ENCODE measurements around the gene TVP23B.

DNA sequence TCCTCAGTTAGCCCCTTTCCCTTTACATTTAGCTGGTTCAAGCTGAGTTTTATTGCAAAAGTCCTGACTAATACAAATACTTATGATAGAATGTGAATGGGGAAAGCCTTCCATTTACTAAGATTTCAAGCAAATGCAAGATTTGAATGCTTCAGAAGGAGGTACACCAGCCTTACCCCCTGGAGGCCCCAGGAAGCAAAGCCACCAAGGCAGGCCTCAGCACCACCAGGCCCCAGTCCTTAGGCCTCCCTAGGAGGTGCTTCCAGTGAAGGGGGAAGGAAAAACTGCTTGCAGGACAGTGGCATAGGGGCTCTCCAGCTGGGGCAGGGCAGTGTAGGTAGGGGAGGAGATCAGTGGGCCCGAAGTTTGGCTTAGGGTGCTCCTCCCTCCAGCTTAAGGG, 69.7 kb downstream of the TVP23B start:
- TF ChIP-seq, protein P1, sequence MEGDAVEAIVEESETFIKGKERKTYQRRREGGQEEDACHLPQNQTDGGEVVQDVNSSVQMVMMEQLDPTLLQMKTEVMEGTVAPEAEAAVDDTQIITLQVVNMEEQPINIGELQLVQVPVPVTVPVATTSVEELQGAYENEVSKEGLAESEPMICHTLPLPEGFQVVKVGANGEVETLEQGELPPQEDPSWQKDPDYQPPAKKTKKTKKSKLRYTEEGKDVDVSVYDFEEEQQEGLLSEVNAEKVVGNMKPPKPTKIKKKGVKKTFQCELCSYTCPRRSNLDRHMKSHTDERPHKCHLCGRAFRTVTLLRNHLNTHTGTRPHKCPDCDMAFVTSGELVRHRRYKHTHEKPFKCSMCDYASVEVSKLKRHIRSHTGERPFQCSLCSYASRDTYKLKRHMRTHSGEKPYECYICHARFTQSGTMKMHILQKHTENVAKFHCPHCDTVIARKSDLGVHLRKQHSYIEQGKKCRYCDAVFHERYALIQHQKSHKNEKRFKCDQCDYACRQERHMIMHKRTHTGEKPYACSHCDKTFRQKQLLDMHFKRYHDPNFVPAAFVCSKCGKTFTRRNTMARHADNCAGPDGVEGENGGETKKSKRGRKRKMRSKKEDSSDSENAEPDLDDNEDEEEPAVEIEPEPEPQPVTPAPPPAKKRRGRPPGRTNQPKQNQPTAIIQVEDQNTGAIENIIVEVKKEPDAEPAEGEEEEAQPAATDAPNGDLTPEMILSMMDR (IDR thresholded peaks at IDR 0.05; ENCODE audit: low read depth, low read length, missing input control), result no peak
- TF ChIP-seq EGR1 (IDR thresholded peaks at IDR 0.05; ENCODE audit: low read depth in 2 of 2), result no peak
- TF ChIP-seq JUND (IDR thresholded peaks at IDR 0.05), result no peak
- TF ChIP-seq ATF3 (IDR thresholded peaks at IDR 0.05), result no peak
- no peak for TF ChIP-seq RAD21 (IDR thresholded peaks at IDR 0.05)
- no peak for TF ChIP-seq RXRA (IDR thresholded peaks at IDR 0.05)
- TF ChIP-seq, protein P2, sequence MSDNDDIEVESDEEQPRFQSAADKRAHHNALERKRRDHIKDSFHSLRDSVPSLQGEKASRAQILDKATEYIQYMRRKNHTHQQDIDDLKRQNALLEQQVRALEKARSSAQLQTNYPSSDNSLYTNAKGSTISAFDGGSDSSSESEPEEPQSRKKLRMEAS (IDR thresholded peaks at IDR 0.05), result no peak
- TF ChIP-seq TAF1 (conservative IDR thresholded peaks at IDR 0.05), result no peak
- no peak for TF ChIP-seq FOXA2 (IDR thresholded peaks at IDR 0.05)
- TF ChIP-seq, protein P3, sequence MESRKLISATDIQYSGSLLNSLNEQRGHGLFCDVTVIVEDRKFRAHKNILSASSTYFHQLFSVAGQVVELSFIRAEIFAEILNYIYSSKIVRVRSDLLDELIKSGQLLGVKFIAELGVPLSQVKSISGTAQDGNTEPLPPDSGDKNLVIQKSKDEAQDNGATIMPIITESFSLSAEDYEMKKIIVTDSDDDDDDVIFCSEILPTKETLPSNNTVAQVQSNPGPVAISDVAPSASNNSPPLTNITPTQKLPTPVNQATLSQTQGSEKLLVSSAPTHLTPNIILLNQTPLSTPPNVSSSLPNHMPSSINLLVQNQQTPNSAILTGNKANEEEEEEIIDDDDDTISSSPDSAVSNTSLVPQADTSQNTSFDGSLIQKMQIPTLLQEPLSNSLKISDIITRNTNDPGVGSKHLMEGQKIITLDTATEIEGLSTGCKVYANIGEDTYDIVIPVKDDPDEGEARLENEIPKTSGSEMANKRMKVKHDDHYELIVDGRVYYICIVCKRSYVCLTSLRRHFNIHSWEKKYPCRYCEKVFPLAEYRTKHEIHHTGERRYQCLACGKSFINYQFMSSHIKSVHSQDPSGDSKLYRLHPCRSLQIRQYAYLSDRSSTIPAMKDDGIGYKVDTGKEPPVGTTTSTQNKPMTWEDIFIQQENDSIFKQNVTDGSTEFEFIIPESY (IDR thresholded peaks at IDR 0.05), result no peak
- TF ChIP-seq REST (IDR thresholded peaks at IDR 0.05), result no peak

All from liver (tissue), 3 donors.